GM18868 (cell line): Measurements from ENCODE around the gene FMN1.

ENCODE experiments used
- ATAC-seq: cut with Tn5 transposase; IDR thresholded peaks from one replicate; pipeline ENCODE4 v1.9.1; 2021; ENCODE audit warnings: mild to moderate bottlenecking, moderate library complexity; ENCODE audit not compliant: unreplicated experiment

Gene FMN1

GRCh38 chr15:32901995-32902394 is 292.5 kb downstream of the FMN1 start:
- no peak for ATAC-seq

DNA sequence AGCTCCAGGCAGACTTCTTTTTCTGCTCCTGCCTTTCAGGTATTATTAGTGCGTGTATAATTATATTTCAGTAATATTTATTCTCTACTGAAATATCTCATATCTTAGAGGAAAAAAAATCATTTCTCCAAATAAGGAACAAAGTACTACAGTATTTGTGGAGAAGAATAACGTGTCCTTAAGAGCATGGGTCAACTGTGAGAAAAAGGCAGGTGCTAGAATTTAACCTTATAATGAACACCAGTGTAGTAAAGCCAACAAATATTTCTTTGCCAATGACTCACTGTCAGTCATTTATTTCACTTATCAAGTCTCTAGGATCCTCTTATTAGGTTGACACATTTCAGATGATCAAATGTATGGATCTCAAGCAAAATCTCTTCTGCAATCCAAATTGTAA is 293.3 kb downstream of the FMN1 start:
- no peak for ATAC-seq

GRCh38 chr15:32899126-32899596 is 295.4 kb downstream of the FMN1 start:
- peak; percentile 38 for ATAC-seq

- peak; percentile 82 for ATAC-seq
Observed at GRCh38 chr15:32898414-32898813, 296.1 kb downstream of the FMN1 start.

- ATAC-seq, result no peak
Observed at GRCh38 chr15:32893421-32893820, 301.1 kb downstream of the FMN1 start.

- ATAC-seq, result no peak
Observed at GRCh38 chr15:32889214-32889613, 305.3 kb downstream of the FMN1 start.

- ATAC-seq, result no peak
Observed at GRCh38 chr15:32888221-32888761, 306.2 kb downstream of the FMN1 start.

- ATAC-seq, result no peak
Observed at GRCh38 chr15:32887090-32887489, 307.4 kb downstream of the FMN1 start.

GRCh38 chr15:32886459-32886858 is 308.1 kb downstream of the FMN1 start:
- ATAC-seq, result no peak

DNA sequence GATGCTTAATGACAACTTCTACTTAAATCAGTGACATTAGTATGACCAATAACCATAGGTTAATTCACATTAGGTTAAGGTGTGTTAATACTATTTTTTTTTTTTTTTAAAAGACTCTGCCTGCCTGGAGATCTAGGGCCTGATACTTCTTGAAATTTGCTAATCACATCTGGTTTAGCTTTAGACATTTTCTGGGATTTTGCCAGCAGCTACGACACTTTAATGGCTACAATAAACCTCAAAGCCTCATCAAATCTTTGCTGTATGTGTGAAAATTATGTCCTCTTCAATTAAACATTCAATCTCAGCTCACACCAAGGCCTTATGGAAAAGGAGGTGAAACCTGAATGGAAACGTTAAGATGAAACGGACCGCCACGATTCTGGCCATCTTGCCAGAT is 308.8 kb downstream of the FMN1 start:
- no peak for ATAC-seq

DNA sequence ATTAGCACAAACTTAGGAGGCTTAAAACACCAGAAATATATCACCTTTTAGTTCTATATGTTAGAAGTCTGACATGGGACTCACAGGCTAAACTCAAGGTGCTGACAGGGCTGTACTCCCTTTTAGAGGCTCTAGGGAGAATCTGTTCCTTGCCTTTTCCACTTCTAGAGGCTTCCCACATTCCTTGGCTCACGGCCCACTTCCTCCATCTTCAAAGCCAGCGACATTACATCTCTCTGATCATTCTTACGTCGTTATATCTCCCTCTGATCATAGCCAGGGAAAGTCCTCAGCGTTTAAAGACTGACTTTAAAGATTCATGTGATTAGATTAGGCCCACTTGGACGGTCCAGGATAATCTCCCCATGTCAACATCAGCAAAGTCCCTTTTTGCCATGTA is 310.4 kb downstream of the FMN1 start:
- ATAC-seq, result no peak

DNA sequence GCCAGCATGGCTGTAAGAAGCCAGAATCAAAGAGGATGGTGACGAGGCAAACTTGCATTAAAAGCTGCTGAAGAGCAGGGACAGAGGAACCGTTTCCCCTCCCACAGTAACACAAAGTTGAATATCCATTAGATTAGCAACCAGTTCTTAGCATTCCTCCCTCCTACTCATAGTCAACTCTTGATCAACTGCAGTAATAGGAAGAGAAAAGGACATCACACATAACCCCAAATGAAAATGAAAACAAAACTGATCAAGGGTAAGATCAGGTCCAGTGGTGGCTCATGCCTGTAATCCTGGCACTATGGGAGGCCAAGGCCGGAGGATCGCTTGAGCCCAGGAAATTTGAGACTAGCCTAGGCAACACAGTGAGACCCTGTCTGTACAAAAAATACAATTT is 311.6 kb downstream of the FMN1 start:
- ATAC-seq, result no peak

GRCh38 chr15:32881528-32881927 is 313.0 kb downstream of the FMN1 start:
- ATAC-seq, result no peak

DNA sequence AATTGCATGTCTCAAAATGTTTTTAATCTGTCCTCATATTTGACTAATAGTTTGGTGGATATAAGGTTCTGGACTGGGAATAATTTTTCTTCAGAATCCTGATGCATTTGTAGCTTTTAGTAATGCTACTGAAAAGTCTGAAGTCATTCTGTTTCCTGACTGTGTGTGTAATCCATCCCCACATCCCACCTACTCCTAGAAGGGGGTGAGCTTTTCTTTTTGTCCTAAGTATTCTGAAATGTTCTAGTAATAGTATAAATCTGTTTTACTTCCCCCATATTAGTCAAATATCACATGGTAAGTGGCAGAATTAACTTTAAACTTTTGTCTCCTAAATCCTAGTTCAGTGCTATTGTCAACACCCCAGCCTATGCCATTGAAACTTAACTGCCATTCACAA is 313.9 kb downstream of the FMN1 start:
- no peak for ATAC-seq

- no peak for ATAC-seq
Observed at GRCh38 chr15:32879980-32880379, 314.5 kb downstream of the FMN1 start.

- no peak for ATAC-seq
Observed at GRCh38 chr15:32878869-32879805, 315.4 kb downstream of the FMN1 start.

GRCh38 chr15:32878342-32878741 is 316.2 kb downstream of the FMN1 start:
- ATAC-seq, result no peak

DNA sequence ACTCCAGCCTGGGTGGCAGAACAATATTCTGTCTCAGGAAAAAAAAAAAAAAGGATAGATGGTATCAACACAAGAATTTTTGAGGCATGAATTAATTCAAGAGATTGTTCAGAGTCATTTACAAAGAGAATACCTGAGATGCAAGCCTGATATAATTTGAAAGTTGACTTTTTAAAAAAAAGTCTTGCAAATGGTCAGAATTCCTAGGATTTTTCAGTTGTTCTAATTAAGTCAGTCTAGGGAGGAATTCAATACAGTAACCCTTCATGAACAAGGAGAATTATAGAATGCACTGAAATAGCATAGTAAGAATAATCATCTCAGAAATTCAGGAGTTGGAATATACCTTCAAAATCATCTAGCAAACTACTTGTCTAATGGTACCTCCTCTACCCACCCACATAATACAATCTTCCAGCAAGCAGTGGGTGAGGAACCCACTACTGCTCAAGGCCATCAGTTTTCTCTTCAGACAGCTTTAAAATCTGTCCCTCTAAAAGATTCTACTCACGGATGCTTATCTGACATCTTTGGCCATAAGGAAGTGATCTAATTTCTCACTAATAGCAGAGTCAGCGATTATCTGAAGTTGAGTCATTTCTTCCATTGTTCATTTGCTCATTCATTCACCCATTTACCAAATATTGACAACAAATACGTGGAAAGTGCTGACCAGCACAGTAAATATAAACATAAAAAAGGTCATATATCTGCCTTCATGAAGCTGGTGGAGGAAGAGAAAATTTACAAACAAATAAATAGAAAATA is 317.1 kb downstream of the FMN1 start:
- ATAC-seq, result no peak

- ATAC-seq, result no peak
Observed at GRCh38 chr15:32873284-32874114, 321.0 kb downstream of the FMN1 start.

GRCh38 chr15:32872621-32873283 is 321.8 kb downstream of the FMN1 start:
- no peak for ATAC-seq
